IPS DF 19.7 (cell line): ENCODE measurements around the gene ZBTB5.
"Not testable (repeated sequence)": the region's sequence is repeated elsewhere in the genome, so short reads cannot be mapped to it uniquely, and the experiment has no call there.

Experiments
- DNase-seq: peaks from one replicate; pipeline ENCODE4 v3.0.0-alpha.2; 2013; ENCODE audit warnings: low read depth, low spot score

Gene ZBTB5

GRCh38 chr9:37486616-37487548, 21.6 kb upstream of the ZBTB5 start:
- DNase-seq: no peak

GRCh38 chr9:37486256-37486615, 21.0 kb upstream of the ZBTB5 start:
- no peak for DNase-seq

GRCh38 chr9:37485389-37486255, 20.4 kb upstream of the ZBTB5 start, which contains the start of gene POLR1E:
Gene POLR1E (plus strand): TSS chr9:37485948. CDS start chr9:37486048, 100 bp downstream.
- DNase-seq: peak; percentile 90

GRCh38 chr9:37480759-37481158, 15.5 kb upstream of the ZBTB5 start:
- DNase-seq: no peak

GRCh38 chr9:37477987-37478619, 12.9 kb upstream of the ZBTB5 start:
- not testable (repeated sequence) for DNase-seq

- not testable (repeated sequence) for DNase-seq
Observed at GRCh38 chr9:37477443-37477842, 12.2 kb upstream of the ZBTB5 start.

GRCh38 chr9:37476930-37477329, 11.7 kb upstream of the ZBTB5 start:
- no peak for DNase-seq

GRCh38 chr9:37474438-37474837, 9.2 kb upstream of the ZBTB5 start:
- no peak for DNase-seq

- DNase-seq: not testable (repeated sequence)
Observed at GRCh38 chr9:37473982-37474381, 8.7 kb upstream of the ZBTB5 start.

GRCh38 chr9:37471942-37472684, 6.9 kb upstream of the ZBTB5 start:
- peak; percentile 93 for DNase-seq

GRCh38 chr9:37468620-37469019, 3.4 kb upstream of the ZBTB5 start:
- DNase-seq: no peak

GRCh38 chr9:37467530-37467929, 2.3 kb upstream of the ZBTB5 start:
- not testable (repeated sequence) for DNase-seq

- no peak for DNase-seq
Observed at GRCh38 chr9:37466037-37466709, 923 bp upstream of the ZBTB5 start.

GRCh38 chr9:37464426-37465248, 613 bp downstream of the ZBTB5 start:
- DNase-seq: no peak

GRCh38 chr9:37464006-37464405, 1.2 kb downstream of the ZBTB5 start:
- no peak for DNase-seq

GRCh38 chr9:37456817-37457216, 8.4 kb downstream of the ZBTB5 start:
- no peak for DNase-seq

- no peak for DNase-seq
Observed at GRCh38 chr9:37455884-37456647, 9.2 kb downstream of the ZBTB5 start.

- DNase-seq: no peak
Observed at GRCh38 chr9:37454238-37454637, 11.0 kb downstream of the ZBTB5 start.

GRCh38 chr9:37453827-37454226, 11.4 kb downstream of the ZBTB5 start:
- DNase-seq: no peak
